Effector memory CD8-positive, alpha-beta T cell (primary cell): ENCODE results near the gene MINDY4.

Experiments
- ATAC-seq: fragments of 150-1000 bp; cut with Tn5 transposase; replicated peaks from 2 replicates; pipeline ENCODE4 v1.10.0; 2021; ENCODE audit warnings: mild to moderate bottlenecking, moderate library complexity
- DNase-seq, 3 experiments: peaks; one replicate each; pipeline ENCODE4 v3.0.0; 2021
- H3K27ac Mint-ChIP-seq, 2 donors: one replicate each; pipeline ENCODE4 v1.8.0; 2022; ENCODE audit warnings: mild to moderate bottlenecking in 2 of 2, mixed read lengths in 2 of 2, moderate library complexity in 2 of 2
- H3K27me3 Mint-ChIP-seq, 2 donors: one replicate each; pipeline ENCODE4 v1.8.0; 2022; ENCODE audit warnings: mixed read lengths in 2 of 2
- H3K36me3 Mint-ChIP-seq: one replicate; pipeline ENCODE4 v1.8.0; 2022; ENCODE audit warnings: mild to moderate bottlenecking, moderate library complexity, mixed read lengths; ENCODE audit not compliant: insufficient read depth
- H3K4me1 Mint-ChIP-seq, 2 donors: one replicate each; pipeline ENCODE4 v1.8.0; 2022; ENCODE audit warnings: low read depth in 2 of 2, mixed read lengths in 2 of 2
- H3K4me3 Mint-ChIP-seq, 2 donors: one replicate each; pipeline ENCODE4 v1.8.0; 2022; ENCODE audit warnings: mild to moderate bottlenecking in 2 of 2, mixed read lengths in 2 of 2, moderate library complexity in 2 of 2
- H3K9me3 Mint-ChIP-seq, 2 donors: one replicate each; pipeline ENCODE4 v1.8.0; 2022; ENCODE audit warnings: mixed read lengths in 2 of 2

Gene MINDY4

GRCh38 chr7:30871655-30872054 is 100.4 kb downstream of the MINDY4 start:
- Mint-ChIP-seq H3K36me3 (no peaks in the 10 kb centered on the region), H3K4me3 (no peak overlapping the region), H3K9me3 (no peaks in the 10 kb centered on the region), H3K4me1 (no peaks in the 10 kb centered on the region), H3K27me3 (no peaks in the 10 kb centered on the region), H3K27ac (no peak overlapping the region)
- no peak for ATAC-seq
- no peak for DNase-seq

- DNase-seq (no peak), ATAC-seq (no peak)
- Mint-ChIP-seq H3K36me3 (no peaks in the 10 kb centered on the region), H3K4me1 (no peaks in the 10 kb centered on the region), H3K27ac (no peak overlapping the region), H3K9me3 (no peaks in the 10 kb centered on the region), H3K4me3 (no peak overlapping the region), H3K27me3 (no peaks in the 10 kb centered on the region)
Measured at GRCh38 chr7:30873207-30873606, 102.0 kb downstream of the MINDY4 start.

GRCh38 chr7:30873656-30874055 is 102.4 kb downstream of the MINDY4 start:
- Mint-ChIP-seq H3K36me3 (no peaks in the 10 kb centered on the region), H3K4me1 (no peaks in the 10 kb centered on the region), H3K27me3 (no peaks in the 10 kb centered on the region), H3K9me3 (no peaks in the 10 kb centered on the region), H3K27ac (no peak overlapping the region), H3K4me3 (no peak overlapping the region)
- no peak for ATAC-seq
- no peak for DNase-seq

- Mint-ChIP-seq H3K4me3 (no peak overlapping the region), H3K27ac (no peak overlapping the region), H3K27me3 (peaks cover 0 to 5% of the 10 kb centered on the region in 2 donors), H3K36me3 (no peaks in the 10 kb centered on the region), H3K9me3 (no peaks in the 10 kb centered on the region), H3K4me1 (no peaks in the 10 kb centered on the region)
- no peak for ATAC-seq
- DNase-seq = no peak
Measured at GRCh38 chr7:30874656-30875302, 103.6 kb downstream of the MINDY4 start.

DNA sequence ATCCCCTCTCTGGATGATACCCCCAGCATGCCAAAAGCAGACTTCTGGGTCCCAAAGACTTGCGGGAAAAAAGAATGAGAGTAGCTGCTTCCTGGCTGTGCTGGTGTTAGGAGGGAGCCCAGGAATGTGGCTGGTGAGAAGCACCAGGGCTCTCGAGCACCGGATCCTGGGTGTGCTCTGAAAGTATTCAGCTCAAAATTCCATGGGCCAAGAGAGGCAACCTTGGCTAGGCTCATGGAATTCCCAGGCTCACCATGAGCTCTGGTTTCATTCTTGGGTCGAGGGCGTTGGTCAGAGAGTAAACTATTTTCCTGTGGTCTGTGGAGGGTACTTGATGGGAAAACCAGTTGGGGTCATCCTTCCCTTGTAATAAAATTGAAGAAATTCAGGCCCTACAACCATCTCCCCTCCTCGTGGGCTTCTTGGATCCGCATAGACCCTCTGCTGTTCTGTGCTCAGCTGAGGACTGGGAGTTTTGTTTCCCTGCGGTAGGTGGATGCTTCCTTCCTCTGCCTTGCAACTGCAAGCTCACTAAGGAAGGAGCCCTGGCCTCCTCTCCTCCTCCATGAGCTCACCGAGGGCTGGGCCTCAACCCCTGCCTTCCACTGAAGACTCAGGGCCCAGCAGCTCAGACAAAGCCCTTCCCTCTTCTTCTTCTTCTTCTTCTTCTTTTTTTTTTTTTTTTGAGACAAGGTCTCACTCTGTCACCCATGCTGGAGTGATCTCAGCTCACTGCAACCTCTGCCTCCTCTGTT is 106.0 kb downstream of the MINDY4 start:
- peak overlapping the region in 1 of 2 donors; percentile 9 for H3K27ac Mint-ChIP-seq
- no peaks in the 10 kb centered on the region for H3K4me1 Mint-ChIP-seq
- ATAC-seq (no peak), DNase-seq (no peak)
- H3K27me3 Mint-ChIP-seq = peaks cover 0 to 5% of the 10 kb centered on the region in 2 donors
- H3K36me3 Mint-ChIP-seq = no peaks in the 10 kb centered on the region
- no peaks in the 10 kb centered on the region for H3K9me3 Mint-ChIP-seq
- no peak overlapping the region for H3K4me3 Mint-ChIP-seq

- no peak for DNase-seq
- Mint-ChIP-seq H3K27me3 (peaks cover 0 to 5% of the 10 kb centered on the region in 2 donors), H3K9me3 (no peaks in the 10 kb centered on the region), H3K36me3 (no peaks in the 10 kb centered on the region), H3K4me1 (no peaks in the 10 kb centered on the region), H3K4me3 (no peak overlapping the region), H3K27ac (no peak overlapping the region)
- ATAC-seq = no peak
Measured at GRCh38 chr7:30877993-30878392, 106.8 kb downstream of the MINDY4 start.

GRCh38 chr7:30879139-30880124 is 108.2 kb downstream of the MINDY4 start:
- Mint-ChIP-seq H3K27ac (no peak overlapping the region), H3K27me3 (peaks cover 0 to 5% of the 10 kb centered on the region in 2 donors), H3K36me3 (no peaks in the 10 kb centered on the region), H3K4me3 (no peak overlapping the region), H3K4me1 (no peaks in the 10 kb centered on the region), H3K9me3 (no peaks in the 10 kb centered on the region)
- no peak for DNase-seq
- ATAC-seq = no peak

DNA sequence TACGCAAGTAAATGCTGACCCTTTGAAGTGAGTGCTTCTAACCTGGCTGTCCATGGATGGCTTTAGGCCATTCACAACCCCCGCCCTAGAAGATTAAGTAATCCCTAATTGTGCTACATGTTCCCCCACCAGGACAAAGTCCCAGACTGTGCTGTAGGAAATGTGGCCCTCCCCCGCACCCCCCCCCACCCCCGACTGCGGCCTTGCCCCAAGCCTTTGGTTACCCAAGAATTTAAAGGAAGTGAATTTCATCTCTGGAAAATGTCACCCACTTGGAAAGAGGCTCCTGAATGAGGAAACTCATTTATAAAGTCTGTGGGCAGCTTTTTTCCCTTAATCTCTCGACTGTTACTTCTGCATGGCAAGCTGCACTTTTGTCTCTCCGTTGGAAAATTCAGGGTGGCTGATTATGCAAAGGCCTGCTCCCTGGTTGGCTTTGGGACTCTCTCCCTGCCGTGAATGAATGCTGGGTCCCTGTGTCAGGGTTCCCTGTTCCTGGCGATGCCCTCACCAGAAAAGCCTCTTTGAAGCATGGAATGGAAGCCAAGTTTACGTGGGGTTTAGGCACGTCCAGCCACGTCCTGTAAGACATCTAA is 109.0 kb downstream of the MINDY4 start:
- ATAC-seq = no peak
- no peak overlapping the region for H3K27ac Mint-ChIP-seq
- H3K36me3 Mint-ChIP-seq = no peaks in the 10 kb centered on the region
- no peak overlapping the region for H3K4me3 Mint-ChIP-seq
- no peaks in the 10 kb centered on the region for H3K9me3 Mint-ChIP-seq
- H3K4me1 Mint-ChIP-seq = no peaks in the 10 kb centered on the region
- H3K27me3 Mint-ChIP-seq = peaks cover 0 to 5% of the 10 kb centered on the region in 2 donors
- DNase-seq = no peak

- Mint-ChIP-seq H3K27ac (no peak overlapping the region), H3K4me3 (no peak overlapping the region), H3K36me3 (no peaks in the 10 kb centered on the region), H3K9me3 (no peaks in the 10 kb centered on the region), H3K4me1 (no peaks in the 10 kb centered on the region), H3K27me3 (peaks cover 0 to 5% of the 10 kb centered on the region in 2 donors)
- DNase-seq = no peak
- ATAC-seq = no peak
Measured at GRCh38 chr7:30880941-30881340, 109.7 kb downstream of the MINDY4 start.

DNA sequence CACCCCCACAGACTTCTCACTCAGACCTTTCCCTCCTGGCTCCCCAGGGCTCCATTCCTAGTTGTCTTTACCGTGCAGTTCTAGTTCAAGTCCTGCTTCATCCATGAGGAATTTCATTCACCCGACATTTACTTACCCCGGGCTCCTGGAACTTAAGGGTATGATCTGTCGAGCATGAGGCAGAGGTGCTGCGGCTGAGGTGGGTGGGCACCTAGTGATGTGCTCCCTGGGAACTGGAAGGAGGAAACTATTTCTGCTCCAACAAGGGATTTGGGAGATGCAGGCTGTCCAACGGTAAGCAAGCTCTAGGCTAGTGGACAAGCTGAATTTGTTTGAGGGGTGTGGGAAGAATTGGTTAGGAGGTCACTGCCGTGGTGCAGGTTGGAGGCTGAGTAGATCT is 110.2 kb downstream of the MINDY4 start:
- no peak for ATAC-seq
- no peak overlapping the region for H3K27ac Mint-ChIP-seq

GRCh38 chr7:30884881-30885280 is 113.7 kb downstream of the MINDY4 start:
- ATAC-seq = no peak
- no peak for DNase-seq
- Mint-ChIP-seq H3K4me1 (no peaks in the 10 kb centered on the region), H3K4me3 (no peak overlapping the region), H3K9me3 (no peaks in the 10 kb centered on the region), H3K27me3 (peaks cover 0 to 12% of the 10 kb centered on the region in 2 donors), H3K36me3 (no peaks in the 10 kb centered on the region), H3K27ac (no peak overlapping the region)

More for the DNA sequence above, 110.2 kb downstream of the MINDY4 start:
- DNase-seq = no peak
- H3K27me3 Mint-ChIP-seq = peaks cover 2 to 5% of the 10 kb centered on the region in 2 donors
- no peak overlapping the region for H3K4me3 Mint-ChIP-seq
- H3K36me3 Mint-ChIP-seq = no peaks in the 10 kb centered on the region
- H3K9me3 Mint-ChIP-seq = no peaks in the 10 kb centered on the region
- H3K4me1 Mint-ChIP-seq = no peaks in the 10 kb centered on the region

DNA sequence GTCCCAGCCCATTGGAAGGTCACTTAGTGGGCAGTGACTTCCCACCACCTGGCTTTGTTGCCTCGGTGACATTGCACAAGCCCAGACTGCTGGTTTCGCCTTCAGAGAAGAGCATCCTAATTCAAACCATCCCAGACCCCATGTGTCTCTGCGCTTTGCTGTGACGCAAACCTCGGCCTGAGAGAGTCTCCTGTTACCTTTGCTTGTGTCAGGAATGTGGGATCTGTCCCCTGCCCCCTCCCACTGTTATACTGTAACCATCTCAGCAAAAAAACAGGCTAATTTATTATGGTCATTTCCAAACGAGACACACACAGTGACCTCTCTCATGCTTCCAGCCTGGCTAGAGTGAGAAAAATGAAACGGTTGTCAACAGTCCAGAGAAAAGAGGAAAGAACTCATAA is 115.4 kb downstream of the MINDY4 start:
- ATAC-seq (no peak), DNase-seq (no peak)
- Mint-ChIP-seq H3K36me3 (no peaks in the 10 kb centered on the region), H3K27ac (no peak overlapping the region), H3K27me3 (peaks cover 0 to 12% of the 10 kb centered on the region in 2 donors), H3K4me1 (no peaks in the 10 kb centered on the region), H3K4me3 (no peak overlapping the region), H3K9me3 (peaks cover 0 to 2% of the 10 kb centered on the region in 2 donors)

GRCh38 chr7:30887464-30887872 is 116.3 kb downstream of the MINDY4 start:
- no peak for DNase-seq
- Mint-ChIP-seq H3K4me3 (no peak overlapping the region), H3K4me1 (no peaks in the 10 kb centered on the region), H3K36me3 (no peaks in the 10 kb centered on the region), H3K27ac (no peak overlapping the region), H3K9me3 (peaks cover 0 to 2% of the 10 kb centered on the region in 2 donors), H3K27me3 (peaks cover 0 to 17% of the 10 kb centered on the region in 2 donors)
- no peak for ATAC-seq
